LHCN-M2 (cell line): ENCODE measurements around the gene LRPPRC. TPM values are rescaled to one million over a fixed set of nuclear protein-coding genes. Genes with fewer than 3 reads are reported as not detected.

Experiments used
- DNase-seq: peaks from one replicate; pipeline ENCODE4 v3.0.0-alpha.2; 2012; ENCODE audit warnings: low read depth
- total RNA-seq: library from RNA; depleted of rRNA; stranded (reverse); fragments of >200 nt; gene quantifications from 2 replicates; pipeline ENCODE4 v1.2.3, GENCODE V29; 2014

LRPPRC gene
- total RNA-seq, 1 experiment from 2014 or later: 71.7 TPM

GRCh38 chr2:43872151-43872550 is 123.6 kb downstream of the LRPPRC start:
- no peak for DNase-seq

- DNase-seq: no peak
These were observed 140.5 kb downstream of the LRPPRC start for GRCh38 chr2:43855292-43855691.

GRCh38 chr2:43854671-43855070 is 141.1 kb downstream of the LRPPRC start:
- DNase-seq: no peak

- no peak for DNase-seq
These were observed 142.4 kb downstream of the LRPPRC start for GRCh38 chr2:43853141-43854081.

GRCh38 chr2:43852196-43852730 is 143.5 kb downstream of the LRPPRC start:
- no peak for DNase-seq

- no peak for DNase-seq
These were observed 144.5 kb downstream of the LRPPRC start for GRCh38 chr2:43851011-43851980.

GRCh38 chr2:43848214-43848613 is 147.6 kb downstream of the LRPPRC start:
- no peak for DNase-seq

- no peak for DNase-seq
These were observed 149.5 kb downstream of the LRPPRC start for GRCh38 chr2:43846140-43846793.

- DNase-seq: no peak
These were observed 150.6 kb downstream of the LRPPRC start for GRCh38 chr2:43845181-43845580.

- DNase-seq: no peak
These were observed 152.9 kb downstream of the LRPPRC start for GRCh38 chr2:43842866-43843226.

- DNase-seq: no peak
These were observed 153.6 kb downstream of the LRPPRC start for GRCh38 chr2:43841949-43842865.

- DNase-seq: no peak
These were observed 154.8 kb downstream of the LRPPRC start for GRCh38 chr2:43840965-43841364.

GRCh38 chr2:43839776-43840564 is 155.8 kb downstream of the LRPPRC start:
- DNase-seq: no peak

- no peak for DNase-seq
These were observed 157.1 kb downstream of the LRPPRC start, which contains the start of the genes ABCG5 and ABCG8 for GRCh38 chr2:43838560-43839267. ABCG5 (minus strand) TSS chr2:43838839; CDS start chr2:43838679, 160 bp downstream. ABCG8 (plus strand) TSS chr2:43838971; CDS start chr2:43839054, 83 bp downstream.

- no peak for DNase-seq
These were observed 157.8 kb downstream of the LRPPRC start for GRCh38 chr2:43837831-43838559.

GRCh38 chr2:43837033-43837432 is 158.8 kb downstream of the LRPPRC start:
- DNase-seq: no peak
